ENCODE data around the gene TMEM134. TPM values are rescaled to one million over a fixed set of nuclear protein-coding genes. Genes with fewer than 3 reads are reported as not detected.
A peak's percentile ranks its signal among the peaks of the same experiment; 100 is the strongest.

TMEM134 gene
- total RNA-seq, 4 donors from 2014 or later, result 49.2 to 184 (median 96.6) TPM

- DNase-seq (ENCODE audit: low spot score in 2 of 2), result no peak
- peak within 1 kb of the TSS in 1 of 4 donors; percentile 8 for H3K4me3 ChIP-seq
- H3K27me3 ChIP-seq, result no peaks in the 10 kb centered on the region
- H3K36me3 ChIP-seq, result no peaks in the 10 kb centered on the region
- peak within 1 kb of the TSS in 1 of 4 donors; percentile 27 for H3K27ac ChIP-seq
- no peaks in the 10 kb centered on the region for H3K9me3 ChIP-seq
- WGBS, 2 donors, result 79 to 81% methylated on average over 20 to 33 of the region's 33 CpGs
- TF ChIP-seq, protein P1, sequence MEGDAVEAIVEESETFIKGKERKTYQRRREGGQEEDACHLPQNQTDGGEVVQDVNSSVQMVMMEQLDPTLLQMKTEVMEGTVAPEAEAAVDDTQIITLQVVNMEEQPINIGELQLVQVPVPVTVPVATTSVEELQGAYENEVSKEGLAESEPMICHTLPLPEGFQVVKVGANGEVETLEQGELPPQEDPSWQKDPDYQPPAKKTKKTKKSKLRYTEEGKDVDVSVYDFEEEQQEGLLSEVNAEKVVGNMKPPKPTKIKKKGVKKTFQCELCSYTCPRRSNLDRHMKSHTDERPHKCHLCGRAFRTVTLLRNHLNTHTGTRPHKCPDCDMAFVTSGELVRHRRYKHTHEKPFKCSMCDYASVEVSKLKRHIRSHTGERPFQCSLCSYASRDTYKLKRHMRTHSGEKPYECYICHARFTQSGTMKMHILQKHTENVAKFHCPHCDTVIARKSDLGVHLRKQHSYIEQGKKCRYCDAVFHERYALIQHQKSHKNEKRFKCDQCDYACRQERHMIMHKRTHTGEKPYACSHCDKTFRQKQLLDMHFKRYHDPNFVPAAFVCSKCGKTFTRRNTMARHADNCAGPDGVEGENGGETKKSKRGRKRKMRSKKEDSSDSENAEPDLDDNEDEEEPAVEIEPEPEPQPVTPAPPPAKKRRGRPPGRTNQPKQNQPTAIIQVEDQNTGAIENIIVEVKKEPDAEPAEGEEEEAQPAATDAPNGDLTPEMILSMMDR (IDR thresholded peaks at IDR 0.05), result no peak
- TF ChIP-seq EP300 (IDR thresholded peaks at IDR 0.05) (no peak), POLR2A (IDR thresholded peaks at IDR 0.05) (no peak)
- no peaks in the 10 kb centered on the region for H3K4me1 ChIP-seq
Measured at GRCh38 chr11:67452141-67452952, 16.7 kb downstream of the TMEM134 start, which contains the start of gene GPR152. Gene GPR152 (minus strand): TSS chr11:67452729. CDS start chr11:67452724, 5 bp downstream.

GRCh38 chr11:67451658-67451976 is 17.4 kb downstream of the TMEM134 start:
- TF ChIP-seq POLR2A (IDR thresholded peaks at IDR 0.05) (no peak), EP300 (IDR thresholded peaks at IDR 0.05) (no peak)
- TF ChIP-seq, protein P1 (IDR thresholded peaks at IDR 0.05), result no peak
- Histone ChIP-seq H3K9me3 (no peaks in the 10 kb centered on the region), H3K27ac (no peak overlapping the region), H3K4me3 (no peak overlapping the region), H3K27me3 (no peaks in the 10 kb centered on the region), H3K4me1 (no peaks in the 10 kb centered on the region), H3K36me3 (no peaks in the 10 kb centered on the region)
- DNase-seq (ENCODE audit: low spot score in 2 of 2), result no peak
- WGBS, 2 donors, result 88 to 92% methylated on average over 13 to 14 of the region's 14 CpGs

GRCh38 chr11:67450796-67451657 is 18.0 kb downstream of the TMEM134 start:
- WGBS, 2 donors, result 73 to 82% methylated on average over 18 to 21 of the region's 25 CpGs
- TF ChIP-seq POLR2A (IDR thresholded peaks at IDR 0.05), result no peak
- no peak for TF ChIP-seq EP300 (IDR thresholded peaks at IDR 0.05)
- TF ChIP-seq, protein P1 (IDR thresholded peaks at IDR 0.05), result no peak

GRCh38 chr11:67449116-67449844 is 19.8 kb downstream of the TMEM134 start:
- TF ChIP-seq, protein P1 (IDR thresholded peaks at IDR 0.05), result no peak
- TF ChIP-seq POLR2A (IDR thresholded peaks at IDR 0.05) (no peak), EP300 (IDR thresholded peaks at IDR 0.05) (no peak)
- no peaks in the 10 kb centered on the region for H3K27me3 ChIP-seq
- no peak overlapping the region for H3K27ac ChIP-seq
- DNase-seq (ENCODE audit: low spot score in 2 of 2), result no peak
- peaks cover 0 to 21% (median 7%) of the 10 kb centered on the region in 4 donors for H3K4me1 ChIP-seq
- no peaks in the 10 kb centered on the region for H3K36me3 ChIP-seq
- 71 to 77% methylated on average over 9 of the region's 9 CpGs for WGBS, 2 donors
- no peak overlapping the region for H3K4me3 ChIP-seq
- no peaks in the 10 kb centered on the region for H3K9me3 ChIP-seq

More at GRCh38 chr11:67450796-67451657, 18.0 kb downstream of the TMEM134 start:
- Histone ChIP-seq H3K27ac (no peak overlapping the region), H3K4me3 (no peak overlapping the region), H3K4me1 (peaks cover 0 to 4% (median 0%) of the 10 kb centered on the region in 4 donors), H3K27me3 (no peaks in the 10 kb centered on the region), H3K36me3 (no peaks in the 10 kb centered on the region), H3K9me3 (no peaks in the 10 kb centered on the region)
- DNase-seq (ENCODE audit: low spot score in 2 of 2), result no peak
